Activated CD4-positive, alpha-beta T cell treated with anti-CD3 and anti-CD28 coated beads for 1 hour (primary cell): ENCODE data around the gene SLC12A6.
"Not testable (repeated sequence)": the region's sequence is repeated elsewhere in the genome, so short reads cannot be mapped to it uniquely, and the experiment has no call there.

Source experiments
- DNase-seq: peaks from one replicate; pipeline ENCODE4 v3.0.0-alpha.2; 2020

Gene SLC12A6

DNA sequence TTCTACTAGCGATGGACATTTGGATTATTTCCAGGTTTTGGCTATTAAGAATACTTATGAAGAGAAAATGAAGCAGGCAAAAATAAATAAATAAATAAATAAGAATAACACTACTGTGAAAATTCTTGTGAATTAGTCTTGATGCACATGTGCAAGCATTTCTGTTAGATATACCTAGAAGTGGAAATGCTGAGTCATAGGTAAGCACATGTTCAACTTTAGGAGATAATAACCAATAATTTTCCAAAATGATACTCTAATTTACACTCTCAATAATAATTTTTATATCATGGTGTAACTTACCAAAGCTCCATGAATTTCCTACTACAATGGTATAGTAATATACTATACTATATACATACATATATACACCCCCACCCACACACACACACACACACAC, 89.4 kb downstream of the SLC12A6 start:
- DNase-seq, result no peak

DNA sequence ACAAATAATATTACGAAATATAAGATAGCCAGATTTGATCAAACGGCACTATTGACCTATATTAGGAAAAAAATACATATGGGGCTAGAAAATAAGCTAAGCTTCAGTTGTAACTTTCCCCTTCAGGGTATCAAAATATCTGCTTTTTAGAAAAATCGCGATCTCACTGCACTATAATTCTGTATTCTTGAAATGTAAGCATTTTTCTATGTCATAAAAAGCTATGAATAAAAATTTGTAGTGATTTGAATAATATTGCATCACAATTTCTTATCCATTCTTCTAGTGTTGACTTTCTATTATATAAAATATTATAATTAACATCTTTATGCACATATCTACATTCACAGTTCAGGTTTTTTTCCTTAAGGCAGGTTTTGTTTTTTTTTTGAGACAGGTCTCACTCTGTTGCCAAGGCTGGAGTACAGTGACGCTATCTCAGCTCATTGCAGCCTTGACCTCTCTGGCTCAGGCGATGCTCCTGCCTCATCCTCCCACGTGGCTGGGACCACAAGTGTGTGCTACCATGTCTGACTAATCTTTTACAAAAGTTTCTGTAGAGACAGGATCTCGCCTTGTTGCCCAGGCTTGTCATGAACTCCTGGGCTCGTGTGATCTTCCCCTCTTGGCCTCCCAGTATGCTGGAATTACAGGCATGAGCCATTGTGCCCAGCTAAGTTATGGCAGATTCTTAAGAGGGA, 91.2 kb downstream of the SLC12A6 start:
- no peak for DNase-seq

DNA sequence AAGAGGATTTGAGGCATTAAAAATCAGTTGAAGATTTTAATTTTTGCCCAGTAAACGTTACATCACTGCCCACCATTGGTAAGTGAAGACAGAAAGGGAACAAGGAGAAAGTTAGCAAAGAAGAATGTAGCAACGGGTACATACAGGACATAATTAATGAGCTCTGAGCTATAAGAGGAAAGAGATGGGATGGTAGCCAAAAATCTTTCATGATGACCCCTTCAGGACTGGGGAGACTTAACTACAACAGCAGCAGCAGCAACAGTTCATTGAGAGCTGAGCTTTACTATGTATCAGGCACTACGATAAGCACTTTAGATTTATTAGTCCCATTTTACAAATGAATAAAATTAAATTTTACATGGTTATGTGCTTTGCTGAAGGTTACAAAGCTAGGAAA, 94.4 kb downstream of the SLC12A6 start:
- DNase-seq, result no peak

DNA sequence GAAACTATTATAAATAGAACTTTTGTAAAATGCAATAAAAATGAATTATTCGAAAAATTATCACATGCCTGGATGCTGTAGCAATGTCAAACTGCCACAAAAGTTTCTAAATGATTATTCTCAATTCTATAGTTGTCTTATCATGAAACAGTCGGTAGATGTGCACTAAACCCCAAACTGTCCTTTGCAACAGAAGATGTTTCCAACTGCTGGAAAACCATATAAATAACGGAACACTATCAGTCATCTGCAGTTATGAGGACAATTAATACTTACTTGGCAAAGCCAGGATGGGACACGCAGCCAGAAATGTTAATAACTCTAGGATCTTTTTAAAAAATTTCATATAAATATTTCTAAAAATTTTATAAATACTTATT, 95.3 kb downstream of the SLC12A6 start:
- DNase-seq, result no peak

GRCh38 chr15:34241376-34242330, 95.9 kb downstream of the SLC12A6 start:
- DNase-seq, result no peak

DNA sequence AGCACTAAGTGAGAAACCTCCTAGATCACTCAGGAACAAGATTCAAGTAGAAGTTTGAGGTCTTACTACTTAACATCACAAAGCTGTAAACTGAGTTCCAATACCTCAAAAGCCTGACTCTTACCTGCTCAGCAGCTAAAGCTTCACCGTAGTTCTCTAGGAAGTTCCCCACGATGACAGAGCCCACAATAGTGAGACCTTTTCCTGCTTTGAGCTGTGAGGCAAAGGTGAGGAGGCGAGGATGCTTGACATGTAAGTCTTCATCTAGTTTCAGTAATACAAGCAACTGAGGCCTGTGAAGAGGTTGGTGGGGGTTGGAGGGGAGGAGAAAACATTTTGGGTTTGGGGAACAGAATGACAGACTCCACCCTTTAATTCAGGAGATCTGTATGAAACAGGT, 97.0 kb downstream of the SLC12A6 start:
- no peak for DNase-seq

DNA sequence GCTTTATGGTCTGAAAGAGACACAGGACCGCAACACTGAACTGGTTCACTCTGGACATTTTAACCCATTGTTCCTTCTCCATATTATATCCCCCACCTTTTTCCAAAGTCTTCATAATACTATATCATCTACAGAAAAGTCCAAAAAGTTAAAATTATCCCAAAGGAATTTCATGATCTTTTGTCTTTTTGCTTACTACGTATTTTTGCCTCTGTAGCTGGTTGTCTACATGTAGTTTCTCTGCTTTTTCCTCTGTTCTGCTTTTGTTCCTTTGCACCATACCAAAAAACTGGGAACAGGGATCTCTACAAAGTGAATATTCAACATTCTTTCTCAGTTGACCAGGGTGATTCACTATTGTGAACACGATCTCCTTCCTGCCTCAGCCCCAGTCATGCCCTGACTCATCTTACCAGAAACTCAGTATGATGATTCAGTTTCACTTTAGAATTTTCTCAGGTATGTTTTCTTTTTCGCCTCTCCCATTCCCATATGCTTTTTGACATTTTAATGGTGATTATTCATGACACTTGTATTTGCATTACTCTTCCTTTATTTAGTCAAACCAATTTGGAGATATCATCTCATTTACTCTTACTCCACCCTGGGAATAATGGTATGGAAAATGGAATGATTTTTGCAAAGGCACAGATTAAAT, 98.3 kb downstream of the SLC12A6 start:
- DNase-seq, result no peak

- DNase-seq, result no peak
Measured at GRCh38 chr15:34233614-34234013, 104.0 kb downstream of the SLC12A6 start.

DNA sequence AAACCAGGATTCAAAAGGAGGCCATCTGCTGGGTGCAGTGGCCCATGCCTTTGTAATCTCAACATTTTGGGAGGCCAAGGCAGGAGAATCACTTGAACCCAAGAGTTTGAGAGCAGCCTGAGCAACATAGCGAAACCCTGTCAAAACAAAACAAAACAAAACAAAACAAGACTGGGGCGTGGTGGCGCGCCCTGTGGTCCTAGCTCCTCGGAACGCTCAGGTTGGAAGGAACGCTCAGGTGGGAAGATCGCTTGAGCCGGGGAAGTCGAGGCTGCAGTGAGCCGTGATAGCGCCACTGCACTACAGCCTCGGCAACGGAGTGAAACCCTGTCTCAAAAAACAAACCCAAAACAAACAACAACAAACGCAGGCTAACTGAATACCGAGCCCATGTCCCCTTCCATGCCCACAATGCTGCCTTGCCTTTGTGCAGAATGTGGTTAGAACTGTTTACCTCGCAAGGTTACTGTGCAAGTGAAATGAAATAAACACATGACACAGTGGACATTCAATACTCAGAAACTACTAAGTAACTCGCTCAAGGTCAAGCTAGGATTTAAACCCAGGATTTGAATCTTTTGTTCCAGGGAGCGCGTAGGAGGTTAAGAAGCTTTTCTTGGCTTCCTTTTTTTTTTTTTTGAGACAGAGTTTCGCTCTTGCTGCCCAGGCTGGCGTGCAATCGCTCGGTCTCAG, 113.5 kb downstream of the SLC12A6 start:
- no peak for DNase-seq

GRCh38 chr15:34217587-34218225, 119.9 kb downstream of the SLC12A6 start:
- DNase-seq, result no peak

DNA sequence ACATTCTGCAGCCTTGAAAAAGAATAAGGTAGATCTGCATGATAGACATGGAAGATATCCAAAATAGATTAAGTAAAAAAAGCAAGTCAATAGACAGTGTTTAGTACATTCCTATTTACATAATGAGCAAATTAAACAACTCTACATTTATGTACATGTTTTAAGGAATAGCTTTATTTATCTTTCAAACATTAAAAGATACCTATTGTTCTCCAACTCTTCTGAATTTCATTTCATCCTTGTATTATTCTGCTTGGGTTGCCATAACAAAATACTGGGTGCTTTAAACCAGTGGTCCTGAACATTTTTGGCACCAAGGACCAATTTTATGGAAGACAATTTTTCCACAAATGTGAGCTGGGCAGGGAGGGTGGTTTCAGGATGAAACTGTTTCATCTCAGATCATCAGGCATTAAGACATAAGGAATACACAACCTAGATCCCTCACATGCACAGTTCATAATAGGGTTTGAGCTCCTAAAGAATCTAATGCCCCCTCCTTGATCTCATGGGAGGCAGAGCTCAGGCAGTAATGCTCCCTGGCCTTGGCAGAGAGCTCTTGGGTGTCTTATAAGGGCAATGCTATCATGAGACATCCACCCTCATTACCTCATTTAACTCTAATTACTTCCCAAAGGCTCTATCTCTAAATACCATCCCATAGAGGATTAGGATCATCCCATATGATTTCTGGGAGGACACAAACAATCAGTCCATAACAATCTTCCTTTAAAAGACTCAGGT, 120.9 kb downstream of the SLC12A6 start:
- no peak for DNase-seq

- DNase-seq, result no peak
Measured at GRCh38 chr15:34214135-34214534, 123.4 kb downstream of the SLC12A6 start.

GRCh38 chr15:34213690-34214089, 123.9 kb downstream of the SLC12A6 start:
- DNase-seq, result no peak

- peak; percentile 93 for DNase-seq
Measured at GRCh38 chr15:34209421-34210282, 127.9 kb downstream of the SLC12A6 start, which contains the start of gene KATNBL1. Gene KATNBL1, minus strand, starts transcription at chr15:34210096. Its CDS starts 46,420 bp downstream, at chr15:34163676.

- no peak for DNase-seq
Measured at GRCh38 chr15:34206011-34206410, 131.6 kb downstream of the SLC12A6 start.

DNA sequence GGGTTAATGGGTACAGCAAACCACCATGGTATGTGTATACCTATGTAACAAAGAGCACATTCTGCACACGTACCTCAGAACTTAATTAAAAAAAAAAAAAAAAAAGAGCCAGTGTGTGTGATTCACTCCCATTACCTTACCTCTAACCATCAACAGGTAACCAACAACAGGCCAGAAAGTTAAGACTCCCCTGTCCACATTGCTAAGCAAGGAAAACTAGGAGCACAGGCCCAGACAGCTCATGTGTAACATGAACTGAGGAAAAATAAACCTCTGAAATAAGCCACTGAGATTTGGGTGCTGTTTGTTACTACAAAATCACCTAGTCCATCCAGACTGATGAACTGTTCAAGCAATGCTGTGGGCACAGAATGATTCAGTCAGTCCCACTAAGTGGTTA, 133.6 kb downstream of the SLC12A6 start:
- no peak for DNase-seq

- no peak for DNase-seq
Measured at GRCh38 chr15:34203305-34203704, 134.3 kb downstream of the SLC12A6 start.

- DNase-seq, result not testable (repeated sequence)
Measured at GRCh38 chr15:34193272-34193671, 144.3 kb downstream of the SLC12A6 start.

- no peak for DNase-seq
Measured at GRCh38 chr15:34188711-34189110, 148.9 kb downstream of the SLC12A6 start.

DNA sequence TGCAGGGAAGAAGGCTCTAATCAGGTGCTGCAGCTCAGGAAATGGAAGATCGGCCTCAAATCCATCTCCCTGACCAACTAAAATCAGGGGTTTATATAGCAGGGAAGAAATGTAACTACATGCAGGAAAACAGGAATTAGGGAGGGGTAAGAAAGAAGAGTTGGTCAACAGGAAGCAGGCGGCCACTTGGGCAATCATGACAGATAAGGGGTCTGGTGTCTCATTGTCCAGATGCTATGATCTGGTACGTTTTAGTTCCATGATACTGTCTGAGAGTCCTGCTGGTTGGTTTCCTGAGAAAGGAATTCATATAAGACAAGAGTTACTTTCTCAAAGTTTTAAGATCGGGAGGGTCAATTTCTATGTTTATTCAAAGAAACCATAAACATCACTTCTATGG, 151.9 kb downstream of the SLC12A6 start:
- no peak for DNase-seq

GRCh38 chr15:34182942-34183341, 154.6 kb downstream of the SLC12A6 start:
- no peak for DNase-seq
